NB4 (cell line): ENCODE data around the gene RAB41.
"Not testable (repeated sequence)": the region's sequence is repeated elsewhere in the genome, so short reads cannot be mapped to it uniquely, and the experiment has no call there.

Experiments used
- DNase-seq: peaks from one replicate; pipeline ENCODE4 v3.0.0; 2010; ENCODE audit warnings: low read depth
- H3K4me3 ChIP-seq: one replicate; pipeline ENCODE4 v1.5.1; 2011; ENCODE audit warnings: mild to moderate bottlenecking, low read depth, low read length, moderate library complexity
- CTCF ChIP-seq: IDR thresholded peaks from one replicate; pipeline ENCODE4 v1.5.1; 2012; ENCODE audit warnings: low read depth, low read length
- MYC ChIP-seq: IDR thresholded peaks from 2 replicates; pipeline ENCODE4 v1.6.1; 2011; ENCODE audit warnings: low read depth, low read length
- POLR2A ChIP-seq: IDR thresholded peaks from 2 replicates; pipeline ENCODE4 v1.6.1; 2011; ENCODE audit warnings: mild to moderate bottlenecking; ENCODE audit not compliant: insufficient read length; ENCODE audit errors: extremely low read depth
- TF ChIP-seq, protein P1 (sequence below): IDR thresholded peaks from 2 replicates; pipeline ENCODE4 v1.6.1; 2011; ENCODE audit warnings: low read depth, low read length

The RAB41 gene

GRCh38 chrX:70281951-70282350, at the start of gene RAB41:
Gene RAB41 (plus strand): TSS chrX:70282172. CDS start chrX:70282218, 46 bp downstream.
- no peak for DNase-seq
- TF ChIP-seq MYC: no peak
- H3K4me3 ChIP-seq: no peak within 1 kb of the TSS

- no peak for DNase-seq
- TF ChIP-seq POLR2A (no peak), MYC (no peak), CTCF (no peak)
- TF ChIP-seq, protein P1, sequence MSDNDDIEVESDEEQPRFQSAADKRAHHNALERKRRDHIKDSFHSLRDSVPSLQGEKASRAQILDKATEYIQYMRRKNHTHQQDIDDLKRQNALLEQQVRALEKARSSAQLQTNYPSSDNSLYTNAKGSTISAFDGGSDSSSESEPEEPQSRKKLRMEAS: no peak
- no peak within 1 kb of the TSS for H3K4me3 ChIP-seq
Observed at GRCh38 chrX:70234355-70234754, 47.6 kb upstream of the RAB41 start, which contains the start of gene AWAT1. Gene AWAT1 (plus strand): TSS chrX:70234655. CDS start chrX:70234696, 41 bp downstream.

- no peak for TF ChIP-seq POLR2A
- DNase-seq: no peak
- H3K4me3 ChIP-seq: no peak overlapping the region
Observed at GRCh38 chrX:70240751-70241150, 41.2 kb upstream of the RAB41 start.

DNA sequence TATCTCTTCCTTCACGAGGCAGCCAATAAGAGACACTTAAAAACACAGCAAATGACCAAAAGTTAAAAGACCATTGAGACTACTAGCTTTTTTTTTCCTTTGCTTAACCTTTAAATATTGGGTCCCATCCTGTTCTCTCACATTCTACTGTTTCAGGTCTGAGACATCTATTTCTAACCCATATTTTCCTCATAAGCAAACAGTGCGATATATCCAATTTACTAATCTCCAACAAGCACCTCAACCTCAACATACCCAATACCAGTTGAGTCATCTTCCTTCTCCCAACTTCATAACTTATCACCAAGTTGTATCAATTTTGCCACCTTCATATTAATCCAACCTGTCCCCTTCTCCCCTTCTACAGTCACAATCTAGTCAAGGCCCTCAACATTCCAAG, 40.5 kb upstream of the RAB41 start:
- TF ChIP-seq, protein P1: no peak
- no peak for TF ChIP-seq MYC
- no peak for TF ChIP-seq CTCF
- no peak for DNase-seq
- H3K4me3 ChIP-seq: no peak overlapping the region

DNA sequence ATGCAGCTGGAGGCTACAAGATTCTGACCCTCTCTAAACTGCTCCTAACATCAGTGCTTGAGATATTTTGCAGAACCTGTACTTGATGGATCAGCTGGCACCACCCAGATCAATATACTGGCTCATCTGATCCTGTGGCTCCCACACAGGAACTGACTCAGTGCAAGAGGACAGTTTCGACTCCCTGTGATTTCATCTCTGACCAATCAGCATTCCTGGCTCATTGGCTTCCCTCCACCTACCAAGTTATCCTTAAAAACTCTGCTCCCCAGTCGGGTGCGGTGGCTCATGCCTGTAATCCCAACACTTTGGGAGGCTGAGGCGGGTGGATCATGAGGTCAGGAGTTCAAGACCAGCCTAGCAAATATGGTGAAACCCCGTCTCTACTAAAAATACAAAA, 38.4 kb upstream of the RAB41 start:
- DNase-seq, H3K4me3 ChIP-seq: not testable (repeated sequence)

GRCh38 chrX:70244881-70245280, 37.1 kb upstream of the RAB41 start:
- DNase-seq: no peak
- TF ChIP-seq CTCF: no peak
- no peak for TF ChIP-seq MYC
- no peak for TF ChIP-seq POLR2A
- TF ChIP-seq, protein P1: no peak
- no peak overlapping the region for H3K4me3 ChIP-seq

DNA sequence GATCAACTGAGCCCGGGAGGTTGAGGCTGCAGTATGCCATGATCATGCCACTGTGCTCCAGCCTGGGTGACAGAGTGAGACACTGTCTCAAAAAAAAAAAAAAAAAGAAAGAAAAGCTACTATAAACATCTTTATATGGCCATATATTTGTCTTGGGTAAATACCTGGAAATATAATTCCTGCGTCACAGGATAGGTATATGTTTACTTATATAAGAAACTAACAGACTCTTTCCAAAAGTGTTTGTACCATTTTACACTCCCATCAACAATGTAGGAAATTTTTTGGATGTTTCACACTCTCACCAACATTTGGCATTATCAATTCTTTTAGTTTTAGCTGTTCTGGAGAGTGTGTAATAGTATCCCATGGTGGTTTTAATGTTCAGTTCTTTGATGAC, 34.7 kb upstream of the RAB41 start:
- DNase-seq: no peak
- TF ChIP-seq, protein P1: no peak
- TF ChIP-seq POLR2A (no peak), CTCF (no peak), MYC (no peak)
- no peak overlapping the region for H3K4me3 ChIP-seq

GRCh38 chrX:70252491-70252890, 29.5 kb upstream of the RAB41 start:
- no peak for DNase-seq
- H3K4me3 ChIP-seq: no peak overlapping the region
- TF ChIP-seq MYC (no peak), CTCF (no peak), POLR2A (no peak)
- TF ChIP-seq, protein P1: no peak
